Measurements from ENCODE around the gene G6PC3. TPM values are rescaled to one million over a fixed set of nuclear protein-coding genes. Genes with fewer than 3 reads are reported as not detected.

Gene G6PC3
- total and polyA plus RNA-seq, 2 experiments from 2014 or later = 36.1 to 132 TPM

GRCh38 chr17:44110011-44110686 lies 39.6 kb downstream of the G6PC3 start:
- TF ChIP-seq CTCF (IDR thresholded peaks at IDR 0.05; ENCODE audit: poor library complexity) (no peak), EZH2 (IDR thresholded peaks at IDR 0.05; ENCODE audit: borderline replicate concordance) (no peak), EZH2phosphoT487 (IDR thresholded peaks at IDR 0.05; ENCODE audit: low read depth, severe bottlenecking, unreplicated experiment) (no peak)
- Histone ChIP-seq H4K20me1 (ENCODE audit: insufficient read depth, poor library complexity, severe bottlenecking) (peaks cover 9% of the 10 kb centered on the region), H3K4me2 (peak overlapping the region; percentile 80), H3K27me3 (no peaks in the 10 kb centered on the region), H3K79me2 (peaks cover 41% of the 10 kb centered on the region), H3K4me3 (no peak overlapping the region), H3K27ac (peak overlapping the region; percentile 84), H3K9me3 (ENCODE audit: low read depth) (no peaks in the 10 kb centered on the region), H3K4me1 (ENCODE audit: insufficient read depth) (peaks cover 37% of the 10 kb centered on the region), H2AFZ (no peak overlapping the region), H3K9me2 (replicated peaks; ENCODE audit: insufficient read depth) (no peaks in the 10 kb centered on the region), H3K36me3 (replicated peaks; ENCODE audit: insufficient read depth, low read depth) (no peaks in the 10 kb centered on the region)
- WGBS (ENCODE audit: low lambda C conversion rate, missing lambda C conversion rate) = 89% methylated on average over 10 of the region's 10 CpGs
- DNase-seq (ENCODE audit: low spot score) = no peak

- WGBS (ENCODE audit: low lambda C conversion rate, missing lambda C conversion rate) = 29% methylated on average over 20 of the region's 28 CpGs
- Histone ChIP-seq H3K79me2 (peaks cover 32% of the 10 kb centered on the region), H3K4me2 (peak overlapping the region; percentile 80), H3K9me2 (replicated peaks; ENCODE audit: insufficient read depth) (no peaks in the 10 kb centered on the region), H3K27me3 (no peaks in the 10 kb centered on the region), H3K4me3 (no peak overlapping the region), H3K9me3 (ENCODE audit: low read depth) (no peaks in the 10 kb centered on the region), H3K27ac (peak overlapping the region; percentile 84), H2AFZ (no peak overlapping the region), H4K20me1 (ENCODE audit: insufficient read depth, poor library complexity, severe bottlenecking) (peaks cover 8% of the 10 kb centered on the region), H3K36me3 (replicated peaks; ENCODE audit: insufficient read depth, low read depth) (no peaks in the 10 kb centered on the region), H3K4me1 (ENCODE audit: insufficient read depth) (peaks cover 37% of the 10 kb centered on the region)
- TF ChIP-seq EZH2 (IDR thresholded peaks at IDR 0.05; ENCODE audit: borderline replicate concordance) (no peak), CTCF (IDR thresholded peaks at IDR 0.05; ENCODE audit: poor library complexity) (no peak), EZH2phosphoT487 (IDR thresholded peaks at IDR 0.05; ENCODE audit: low read depth, severe bottlenecking, unreplicated experiment) (no peak)
- peak; percentile 96 for DNase-seq (ENCODE audit: low spot score)
Observed at GRCh38 chr17:44110823-44111633, 40.5 kb downstream of the G6PC3 start.

- no peak for DNase-seq (ENCODE audit: low spot score)
- Histone ChIP-seq H4K20me1 (ENCODE audit: insufficient read depth, poor library complexity, severe bottlenecking) (peaks cover 8% of the 10 kb centered on the region), H3K27ac (peak overlapping the region; percentile 63), H3K4me2 (peak overlapping the region; percentile 80), H3K27me3 (no peaks in the 10 kb centered on the region), H2AFZ (no peak overlapping the region), H3K4me1 (ENCODE audit: insufficient read depth) (peaks cover 37% of the 10 kb centered on the region), H3K4me3 (no peak overlapping the region), H3K9me3 (ENCODE audit: low read depth) (no peaks in the 10 kb centered on the region), H3K9me2 (replicated peaks; ENCODE audit: insufficient read depth) (no peaks in the 10 kb centered on the region), H3K36me3 (replicated peaks; ENCODE audit: insufficient read depth, low read depth) (no peaks in the 10 kb centered on the region), H3K79me2 (peaks cover 30% of the 10 kb centered on the region)
- TF ChIP-seq EZH2 (IDR thresholded peaks at IDR 0.05; ENCODE audit: borderline replicate concordance) (no peak), EZH2phosphoT487 (IDR thresholded peaks at IDR 0.05; ENCODE audit: low read depth, severe bottlenecking, unreplicated experiment) (no peak), CTCF (IDR thresholded peaks at IDR 0.05; ENCODE audit: poor library complexity) (no peak)
- 88% methylated on average over 3 of the region's 3 CpGs for WGBS (ENCODE audit: low lambda C conversion rate, missing lambda C conversion rate)
Observed at GRCh38 chr17:44111777-44112176, 41.2 kb downstream of the G6PC3 start.

Measured in hepatocyte (in vitro differentiated cells).